Measurements from ENCODE around the gene CYP8B1.

- no peak for TF ChIP-seq CTCF (conservative IDR thresholded peaks at IDR 0.05)
- TF ChIP-seq EZH2 (IDR thresholded peaks at IDR 0.05; ENCODE audit: low read depth), result no peak
Observed at GRCh38 chr3:42892169-42892568, 16.5 kb upstream of the CYP8B1 start.

Data from PC-9 (cell line).